GM21717 (cell line): ENCODE results near the gene SLC9C2.
A peak's percentile ranks its signal among the peaks of the same experiment; 100 is the strongest.
"Not testable (repeated sequence)": the region's sequence is repeated elsewhere in the genome, so short reads cannot be mapped to it uniquely, and the experiment has no call there.

Source experiments
- ATAC-seq: cut with Tn5 transposase; IDR thresholded peaks from one replicate; pipeline ENCODE4 v1.9.1; 2021; ENCODE audit warnings: mild to moderate bottlenecking, moderate library complexity; ENCODE audit not compliant: unreplicated experiment

SLC9C2 gene

DNA sequence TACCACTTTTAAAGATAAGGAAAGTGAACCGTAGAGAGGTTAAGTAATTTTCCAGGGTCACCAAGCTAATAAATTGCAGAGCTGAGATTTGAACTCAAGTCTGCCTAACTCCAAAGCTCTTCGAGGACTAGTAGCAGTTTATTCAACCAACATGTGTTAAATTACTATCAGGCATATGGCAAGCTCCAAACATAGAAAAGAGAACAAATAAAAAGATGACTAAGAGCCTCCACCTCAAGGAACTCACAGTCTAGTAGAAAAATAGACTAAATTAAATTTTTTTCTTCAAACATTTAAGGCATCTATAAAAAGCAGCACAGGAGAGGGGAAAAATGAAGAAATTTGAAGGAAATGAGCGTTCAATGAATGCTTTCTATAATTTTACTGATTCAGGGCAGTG is 22.2 kb downstream of the SLC9C2 start:
- no peak for ATAC-seq

DNA sequence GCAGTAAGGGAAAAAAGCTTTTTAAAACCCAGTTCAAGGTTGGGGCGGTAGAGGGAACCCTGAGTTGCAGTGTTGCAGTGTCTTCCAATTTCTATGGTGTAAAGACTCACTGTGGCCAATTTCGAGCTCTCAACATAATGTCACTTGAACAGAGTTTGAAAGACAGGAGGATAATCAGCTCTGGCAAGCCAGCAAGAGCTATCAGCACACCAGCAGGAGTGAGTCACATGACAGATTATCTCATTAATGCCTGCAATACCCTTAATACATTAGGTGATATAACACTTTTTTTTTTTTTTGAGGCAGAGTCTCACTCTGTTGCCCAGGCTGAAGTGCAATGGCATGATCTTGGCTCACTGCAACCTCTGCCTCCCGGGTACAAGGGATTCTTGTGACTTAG is 22.8 kb downstream of the SLC9C2 start:
- ATAC-seq: no peak

DNA sequence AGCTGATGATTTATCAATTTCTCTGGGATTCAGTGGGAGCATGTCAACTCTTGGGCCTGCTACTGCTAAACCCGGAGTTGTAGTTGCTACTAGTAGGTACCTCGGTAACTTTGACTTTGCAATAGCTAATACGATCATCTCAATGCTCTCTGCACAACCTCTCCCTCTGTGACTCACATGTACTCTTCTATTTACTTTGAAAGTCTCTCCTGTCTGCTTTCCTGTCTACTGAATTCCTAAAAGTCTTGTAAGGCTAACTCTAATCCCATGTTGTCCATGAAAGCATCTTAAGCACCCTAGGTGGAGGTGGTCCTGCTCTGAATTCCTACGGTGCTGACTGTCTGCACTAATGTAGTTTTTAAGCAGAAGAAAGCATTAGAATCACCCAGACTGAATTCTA is 29.3 kb downstream of the SLC9C2 start:
- no peak for ATAC-seq

DNA sequence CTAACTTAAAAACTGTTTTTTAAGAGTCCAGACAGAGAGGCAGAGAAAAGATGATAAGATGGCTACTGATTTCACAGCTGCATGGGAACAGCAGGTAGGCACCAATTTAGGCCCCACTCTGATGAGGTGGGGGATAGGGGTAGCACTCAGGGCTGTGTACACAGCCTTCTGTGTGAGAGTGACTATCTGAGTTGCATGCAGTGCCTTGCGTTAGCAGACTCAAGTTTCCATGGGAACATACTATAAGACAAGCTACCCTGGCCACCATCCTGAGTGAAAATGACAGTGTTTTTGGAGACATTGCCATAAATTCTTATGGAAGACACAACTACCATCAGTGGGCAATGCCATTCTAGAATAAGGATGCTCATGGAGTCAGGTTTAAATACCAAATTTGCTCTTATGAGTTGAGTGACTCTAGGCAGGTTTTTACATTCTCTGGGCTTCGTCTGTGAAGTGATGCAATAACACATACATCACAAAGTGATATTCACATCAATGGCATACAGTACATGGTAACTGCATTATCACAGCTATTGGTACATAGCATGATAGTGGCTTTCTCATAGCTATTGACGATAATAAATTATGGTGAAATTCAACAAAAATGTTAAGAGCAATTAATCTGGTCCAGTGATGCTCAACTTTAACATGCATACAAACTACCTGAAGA is 30.5 kb downstream of the SLC9C2 start:
- no peak for ATAC-seq

DNA sequence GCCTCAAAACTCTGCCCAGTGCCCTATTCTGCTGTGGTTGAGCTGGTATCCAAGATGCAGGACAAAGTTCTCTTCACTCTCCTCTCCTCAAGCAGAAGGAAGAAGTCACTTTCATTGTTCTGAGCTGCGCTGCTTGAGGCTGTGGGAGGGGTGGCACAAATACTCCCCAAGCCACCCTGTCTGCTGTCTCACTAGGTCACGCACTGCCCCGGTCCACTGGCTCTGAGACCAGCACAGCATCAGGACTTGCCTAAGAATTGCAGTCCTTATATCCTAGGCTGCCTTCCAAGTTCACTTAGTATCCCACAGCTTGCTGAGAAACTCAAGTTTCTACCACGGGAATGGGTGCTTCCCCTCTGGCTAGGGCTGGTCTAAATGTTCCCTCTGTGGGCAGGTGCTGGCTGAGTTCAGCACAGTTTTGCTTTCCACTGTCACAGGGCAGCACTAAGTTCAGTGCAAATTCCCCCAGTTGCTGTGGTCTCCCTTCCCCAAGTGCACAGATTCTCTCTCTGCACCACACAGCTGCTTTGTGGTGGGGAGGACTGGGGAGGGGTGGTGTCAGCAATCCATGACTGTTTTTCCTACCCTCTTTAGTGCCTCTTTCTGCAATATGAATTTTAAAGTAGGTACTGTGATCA is 32.4 kb downstream of the SLC9C2 start:
- ATAC-seq: peak; percentile 83

DNA sequence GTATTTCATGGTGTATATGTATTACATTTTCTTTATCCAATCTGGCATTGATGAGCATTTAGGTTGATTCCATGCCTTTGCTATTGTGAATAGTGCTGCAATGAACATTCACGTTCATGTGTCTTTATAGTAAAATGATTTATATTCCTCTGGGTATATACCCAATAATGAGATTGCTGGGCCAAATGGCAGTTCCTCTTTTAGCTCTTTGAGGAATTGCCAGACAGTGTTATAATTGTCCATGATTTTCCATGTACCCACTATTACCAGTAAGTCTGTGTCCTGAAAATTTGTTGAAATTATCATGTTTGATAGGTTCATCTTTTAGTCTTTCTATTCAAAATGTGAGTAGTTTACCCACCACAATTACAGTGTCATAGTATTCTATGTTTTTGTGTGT is 34.4 kb downstream of the SLC9C2 start:
- no peak for ATAC-seq

DNA sequence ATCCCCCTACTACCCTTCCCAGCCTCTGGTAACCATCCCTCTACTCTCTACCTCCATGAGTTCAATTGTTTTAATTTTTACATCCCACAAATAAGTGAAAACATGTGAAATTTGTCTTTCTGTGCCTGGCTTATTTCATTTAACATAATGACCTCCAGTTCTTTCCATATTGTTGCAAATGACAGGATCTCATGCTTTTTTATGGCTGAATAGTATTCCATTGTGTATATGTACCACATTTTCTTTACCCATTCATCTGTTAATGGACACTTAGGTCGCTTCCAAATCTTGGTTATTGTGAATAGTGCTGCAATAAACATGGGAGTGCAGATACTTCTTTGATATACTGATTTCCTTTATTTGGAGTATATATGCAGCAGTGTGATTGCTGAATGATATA is 39.0 kb downstream of the SLC9C2 start:
- ATAC-seq: not testable (repeated sequence)

DNA sequence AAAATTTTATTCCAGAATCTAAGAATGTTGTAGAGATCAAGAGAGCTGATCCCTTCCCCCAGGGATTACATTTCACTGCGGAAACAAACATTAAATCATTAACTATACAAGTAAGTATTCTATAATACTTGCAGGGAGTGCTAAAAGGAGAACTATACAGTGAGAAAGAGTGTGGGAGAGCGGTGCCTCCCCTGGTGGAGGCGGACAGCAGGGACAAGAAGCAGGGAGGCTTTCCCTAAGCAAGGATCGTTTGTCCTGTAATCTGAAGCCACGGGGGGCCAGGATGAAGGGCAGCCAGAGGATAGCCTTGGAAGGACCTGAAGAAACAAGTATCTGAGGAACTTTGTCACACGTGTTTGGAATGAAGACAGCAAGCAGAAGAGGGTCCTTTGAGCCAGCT is 40.1 kb downstream of the SLC9C2 start:
- no peak for ATAC-seq

DNA sequence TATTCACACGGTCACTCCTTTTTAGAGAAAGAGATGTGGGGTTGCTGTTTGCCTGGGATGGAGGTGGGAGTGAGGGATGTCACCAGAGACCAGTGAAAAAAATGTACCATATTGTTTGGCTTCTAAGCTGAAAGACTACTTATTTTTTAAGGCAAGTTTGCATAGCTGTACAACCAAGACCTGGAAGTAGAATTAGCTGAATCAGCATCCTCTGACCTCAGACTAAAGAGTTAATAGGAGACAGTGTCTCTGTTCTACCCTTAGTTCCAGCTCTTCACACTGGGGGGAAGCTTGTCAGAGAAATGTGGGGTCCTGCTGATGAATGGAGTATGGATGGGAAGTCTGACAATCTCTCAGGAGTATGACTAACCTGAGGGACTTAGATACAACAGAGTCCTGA is 41.6 kb downstream of the SLC9C2 start:
- no peak for ATAC-seq

DNA sequence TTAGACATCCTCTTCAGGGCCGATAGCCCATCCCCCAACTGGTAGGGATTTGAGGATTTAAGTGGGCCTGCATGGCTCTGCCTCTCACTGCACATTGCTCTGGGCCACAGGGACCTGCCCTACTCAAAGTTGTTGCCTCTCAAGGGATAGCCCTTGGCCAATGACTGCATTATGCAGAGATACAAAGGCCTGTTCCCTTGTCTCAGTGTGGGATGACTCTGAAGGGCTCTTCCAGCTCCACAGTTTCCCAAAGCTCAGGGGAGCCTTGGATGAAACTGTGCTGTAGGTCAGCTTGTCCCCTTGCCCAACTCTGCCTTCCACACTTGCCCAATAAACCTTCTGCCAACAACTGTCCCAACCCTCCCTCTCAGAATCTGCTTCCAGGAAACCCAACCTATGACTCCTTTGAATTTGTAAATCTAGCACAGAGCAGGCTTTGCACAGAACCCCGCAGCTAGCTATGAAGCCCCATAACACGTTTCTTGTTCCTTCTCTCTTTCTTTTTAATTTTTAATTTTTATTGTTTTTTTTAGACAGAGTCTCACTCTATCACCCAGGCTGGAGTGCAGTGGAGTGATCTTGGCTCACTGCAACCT is 42.5 kb downstream of the SLC9C2 start:
- no peak for ATAC-seq

DNA sequence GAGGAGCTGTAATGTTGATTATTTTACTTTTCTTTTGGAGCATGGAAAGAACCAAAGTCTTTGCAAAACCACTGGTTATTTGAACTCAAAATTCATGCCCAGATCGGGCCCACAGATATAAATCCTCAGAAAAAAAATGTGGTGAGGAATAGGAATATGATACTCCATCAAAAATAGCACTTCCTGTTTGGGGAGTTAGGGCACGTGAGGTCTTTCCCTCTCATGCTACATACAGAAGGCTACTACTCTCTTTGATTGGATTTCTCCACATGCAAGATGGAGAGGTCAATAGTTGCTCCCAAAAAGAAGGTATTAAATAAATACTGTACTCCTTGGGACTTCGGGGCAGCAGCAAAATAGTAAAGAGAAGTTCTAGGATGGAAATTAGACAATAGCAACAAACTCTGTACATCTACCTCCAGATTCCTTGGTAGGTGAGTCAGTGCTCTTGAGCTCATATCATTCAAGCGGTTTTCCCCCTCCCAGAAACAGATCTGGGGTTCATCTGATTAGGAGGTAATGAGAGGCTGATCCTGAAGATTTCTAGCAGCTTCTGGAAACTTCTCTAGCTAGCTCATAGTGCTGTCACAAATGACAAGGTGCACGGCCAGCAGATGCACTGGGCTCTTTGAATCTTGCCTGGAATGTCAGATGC is 47.1 kb downstream of the SLC9C2 start:
- no peak for ATAC-seq

DNA sequence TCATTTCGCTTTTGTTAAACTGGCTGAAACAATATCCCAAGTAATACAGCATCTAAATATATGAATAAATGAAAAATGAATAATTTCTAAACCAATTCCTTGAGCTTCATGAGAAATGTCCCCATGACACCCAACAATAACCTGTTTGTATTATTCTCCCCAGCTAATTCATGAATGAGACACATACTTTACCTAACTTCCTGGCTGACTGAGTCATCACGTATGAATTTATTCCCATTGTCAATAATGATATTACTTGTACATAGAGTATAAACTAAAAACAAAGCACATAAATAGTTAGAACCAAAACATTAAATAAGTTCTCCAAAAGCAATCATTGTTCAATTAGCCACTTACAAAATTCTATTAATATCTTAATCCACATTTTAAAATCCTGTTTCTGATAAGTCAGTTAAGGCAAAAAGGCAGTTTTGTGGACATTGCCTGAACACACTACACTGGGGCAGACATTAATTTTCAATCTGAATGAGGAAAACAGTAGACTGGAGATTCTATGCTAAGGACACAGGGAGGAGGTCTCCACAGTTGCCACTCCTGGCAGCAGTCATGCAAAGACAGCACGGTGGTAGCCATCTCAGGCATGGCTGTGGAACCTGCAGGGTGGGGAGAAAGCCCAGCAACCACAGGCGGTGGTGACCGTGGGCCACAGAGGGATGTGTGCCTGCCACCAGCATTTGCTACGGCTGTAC is 48.2 kb downstream of the SLC9C2 start:
- ATAC-seq: no peak

DNA sequence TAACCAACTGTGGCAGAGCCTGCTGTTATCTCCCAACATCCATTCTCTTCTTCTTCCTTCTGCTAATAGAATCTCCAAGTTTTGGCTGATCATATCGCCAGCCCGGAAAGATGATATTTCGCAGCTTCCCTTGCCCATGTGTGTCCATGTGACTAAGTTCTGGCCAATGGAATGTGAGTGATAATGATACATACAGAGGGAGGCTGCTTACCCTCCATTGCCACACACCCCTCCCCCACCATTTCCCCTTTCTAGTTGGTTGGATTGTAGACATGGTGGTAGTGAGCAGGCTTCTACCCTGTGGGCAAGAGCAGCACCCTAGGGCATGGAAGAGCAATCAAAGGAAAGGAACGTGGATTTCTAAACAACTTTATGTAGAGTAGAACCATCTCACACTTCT is 48.8 kb downstream of the SLC9C2 start:
- ATAC-seq: no peak

DNA sequence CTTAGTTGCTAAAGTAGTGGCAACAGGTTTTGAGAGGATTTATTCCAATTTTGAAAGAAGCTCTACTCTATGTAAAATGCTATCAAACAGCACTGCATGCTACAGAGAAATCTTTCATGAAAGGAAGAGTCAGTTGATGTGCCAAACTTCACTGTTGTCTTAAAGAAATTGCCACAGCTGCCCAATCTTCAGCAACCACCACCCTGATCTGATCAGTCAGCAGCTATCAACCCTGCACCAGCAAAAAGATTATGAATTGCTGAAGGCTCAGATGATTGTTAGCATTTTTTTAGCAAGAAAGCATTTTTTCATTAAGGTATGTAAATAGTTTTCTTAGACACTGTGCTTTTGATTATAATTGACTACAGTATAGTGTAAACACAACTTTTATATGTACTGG is 49.6 kb downstream of the SLC9C2 start:
- ATAC-seq: no peak

DNA sequence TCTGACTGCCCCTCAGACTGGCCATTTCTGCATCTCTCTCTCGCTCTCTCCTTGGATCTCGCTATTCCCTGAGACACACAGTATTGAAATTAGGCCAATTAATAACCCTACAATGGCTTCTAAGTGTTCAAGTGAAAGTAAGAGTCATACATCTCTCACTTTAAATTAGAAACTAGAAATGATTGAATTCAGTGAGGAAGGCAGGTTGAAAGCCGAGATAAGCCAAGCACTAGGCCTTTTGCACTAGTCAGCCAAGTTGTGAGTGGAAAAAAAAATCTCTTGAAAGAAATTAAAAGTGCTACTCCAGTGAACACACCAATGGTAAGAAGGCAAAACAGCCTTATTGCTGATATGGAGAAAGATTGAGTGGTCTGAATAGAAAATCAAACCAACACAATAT is 51.2 kb downstream of the SLC9C2 start:
- ATAC-seq: no peak

DNA sequence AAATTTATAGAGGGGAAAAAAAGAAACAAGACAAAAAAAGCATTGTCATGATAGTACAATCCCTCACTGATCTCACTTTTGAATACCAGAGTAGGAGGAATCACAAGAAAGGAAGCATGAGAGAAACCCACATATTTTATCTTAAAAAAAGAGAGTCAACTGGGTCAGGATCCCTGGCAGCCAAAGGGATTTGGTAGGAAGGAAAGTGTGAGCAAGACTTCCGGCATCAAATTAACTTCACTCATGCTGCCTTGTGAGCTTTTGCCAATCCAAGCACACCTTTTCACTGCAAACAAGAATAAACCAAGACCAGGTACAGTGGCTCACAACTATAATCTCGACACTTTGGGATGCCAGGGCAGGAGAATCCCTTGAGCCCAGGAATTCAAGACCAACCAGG is 53.1 kb downstream of the SLC9C2 start:
- no peak for ATAC-seq

DNA sequence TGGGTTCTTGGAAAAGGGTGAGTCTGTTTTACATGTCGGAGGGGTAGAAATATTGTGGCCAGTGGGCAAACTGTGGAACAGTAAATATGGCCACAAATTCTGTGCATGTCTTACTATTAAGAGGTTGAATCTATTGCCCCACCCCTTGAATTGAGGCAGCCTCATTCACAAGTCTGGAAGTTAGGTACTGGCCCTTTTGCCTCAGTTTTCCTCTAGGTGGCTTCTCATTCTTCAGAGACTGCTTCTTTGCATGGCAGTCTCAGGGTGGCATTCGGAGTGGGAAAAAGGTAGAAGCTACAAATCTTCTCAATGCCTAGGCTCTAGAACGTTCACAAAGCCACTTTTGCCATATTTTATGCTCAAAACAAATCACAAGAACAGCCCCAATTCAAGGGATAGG is 57.2 kb downstream of the SLC9C2 start:
- ATAC-seq: no peak

DNA sequence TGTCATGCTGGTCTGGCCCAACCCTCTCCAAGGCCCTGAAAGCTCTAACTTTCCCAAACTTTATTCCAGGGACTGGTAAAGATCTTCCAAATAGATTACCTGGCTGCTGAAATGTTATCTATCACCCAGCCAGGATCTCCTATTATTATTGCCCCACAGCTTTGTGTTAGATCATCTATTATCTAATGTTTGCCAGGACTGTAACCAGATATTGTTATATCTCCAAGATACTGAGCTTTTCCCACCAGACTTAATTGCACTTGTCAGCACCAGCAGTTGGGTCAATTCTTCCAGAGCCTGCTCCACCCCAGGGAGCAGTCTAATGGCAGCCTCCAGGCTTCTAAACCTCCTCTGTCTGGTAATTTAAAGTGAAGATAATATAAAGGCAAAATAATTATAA is 66.6 kb downstream of the SLC9C2 start:
- ATAC-seq: no peak

DNA sequence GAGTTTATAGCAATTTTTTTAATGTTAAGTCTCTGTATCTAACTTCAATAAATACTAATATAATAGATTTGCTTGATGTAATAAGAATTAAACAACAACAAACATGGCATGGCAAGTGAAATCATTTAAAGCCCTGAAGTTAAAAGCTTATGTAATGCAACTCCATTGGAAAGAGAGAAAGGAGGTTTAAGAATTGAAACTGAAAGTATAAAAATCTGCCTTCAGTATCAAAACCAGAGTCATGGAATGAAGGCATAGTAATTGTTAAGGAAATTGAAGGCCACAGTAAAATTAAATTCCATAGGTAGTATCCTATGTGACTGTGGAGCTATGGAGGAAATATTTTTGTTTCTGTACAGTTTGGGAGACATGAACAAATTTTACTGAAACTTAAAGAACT is 70.6 kb downstream of the SLC9C2 start:
- no peak for ATAC-seq

DNA sequence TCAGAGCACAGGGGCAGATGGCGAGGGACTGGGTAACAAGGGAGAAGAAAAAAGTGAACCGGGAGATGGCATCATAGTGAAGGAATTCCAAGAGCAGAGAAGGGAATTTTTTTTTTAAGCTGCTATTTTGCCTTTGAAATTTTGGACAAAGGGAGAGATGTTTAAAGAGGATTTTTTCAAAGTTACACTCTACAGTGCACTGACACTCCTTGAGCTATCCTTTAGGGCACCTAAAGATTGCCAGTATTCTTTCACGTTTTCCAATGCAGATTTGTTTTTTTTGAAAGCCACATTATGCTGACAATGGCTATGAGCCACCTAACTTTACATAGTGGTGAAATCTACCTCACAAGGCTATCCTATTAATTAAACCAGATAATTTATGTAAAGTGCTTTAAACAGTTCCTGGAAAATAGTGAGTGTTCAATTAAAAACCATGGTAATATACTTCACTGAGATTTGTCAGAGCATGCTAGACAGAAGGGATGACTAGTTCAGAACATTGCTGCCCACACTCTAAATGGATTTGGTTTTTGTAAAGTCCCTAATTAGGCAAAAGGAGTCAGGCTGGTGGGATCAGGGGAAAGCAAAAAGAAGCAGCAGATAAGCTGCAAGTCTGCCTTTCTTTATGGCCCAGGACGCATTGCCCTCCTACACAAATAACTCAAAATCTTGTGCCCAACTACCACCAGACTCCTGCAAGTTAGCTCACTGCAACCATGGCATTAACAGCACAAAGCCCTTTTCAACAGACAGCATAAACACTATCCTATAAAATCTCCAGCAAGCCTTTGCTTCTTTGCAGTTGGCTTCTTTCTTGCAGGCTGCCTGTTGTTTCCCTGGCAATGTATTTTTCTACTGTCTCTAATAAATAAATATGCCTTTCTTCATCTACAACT is 71.8 kb downstream of the SLC9C2 start:
- ATAC-seq: no peak
